Thyroid gland (tissue), 4 donors: ENCODE results near the gene PHF21B. TPM values are rescaled to one million over a fixed set of nuclear protein-coding genes. Genes with fewer than 3 reads are reported as not detected.

Experiments
- DNase-seq, 2 donors: peaks; one replicate each; pipeline ENCODE4 v3.0.0-alpha.2; 2019
- H3K27ac ChIP-seq, 3 donors: fragments of 200-600 bp; sonication (generic); 1 replicate in 2 of 3; 2 replicates in 1 of 3; pipeline ENCODE4 v1.5.1; 2016 to 2019; ENCODE audit warnings: mild to moderate bottlenecking in 1 of 3, moderate library complexity in 1 of 3
- H3K27me3 ChIP-seq: fragments of 200-600 bp; sonication (generic); one replicate; pipeline ENCODE4 v1.5.1; 2019
- H3K36me3 ChIP-seq, 2 donors: fragments of 200-600 bp; sonication (generic); one replicate each; pipeline ENCODE4 v1.5.1; 2016 to 2019
- H3K4me1 ChIP-seq, 2 donors: fragments of 200-600 bp; sonication (generic); one replicate each; pipeline ENCODE4 v1.5.1; 2017 to 2019
- H3K4me3 ChIP-seq, 3 donors: fragments of 200-600 bp; sonication (generic); replicated peaks in 1 of 3; 1 replicate in 2 of 3; 2 replicates in 1 of 3; pipeline ENCODE4 v1.5.1; 2016; ENCODE audit warnings: mild to moderate bottlenecking in 1 of 3
- H3K9me3 ChIP-seq: fragments of 200-600 bp; sonication (generic); one replicate; pipeline ENCODE4 v1.5.1; 2017
- CTCF ChIP-seq, 6 experiments: fragments of 200-600 bp in 3 of 6; fragments of 450-650 bp in 3 of 6; sonication (generic) in 3 of 6; IDR thresholded peaks; one replicate each; pipeline ENCODE4 v1.5.1; 2016 to 2019; ENCODE audit warnings: antibody characterized with exemption in 6 of 6, mild to moderate bottlenecking in 2 of 6, inconsistent platforms in 1 of 6, moderate library complexity in 1 of 6
- POLR2A ChIP-seq, 2 donors: fragments of 450-650 bp; IDR thresholded peaks; one replicate each; pipeline ENCODE4 v1.6.1; 2017; ENCODE audit warnings: antibody characterized with exemption in 2 of 2, mild to moderate bottlenecking in 2 of 2, moderate library complexity in 1 of 2
- WGBS, 2 donors: methylation state at CpG; one replicate each; pipeline ENCODE4 v1.1.5; 2017; 5-methylcytosine and 5-hydroxymethylcytosine counted together
- intact Hi-C: fragments of 100-400 bp; cut with DNase I; formaldehyde crosslinking; loops from one replicate; pipeline ENCODE4 v1.15.1; 2023
- total RNA-seq, 4 donors: library from RNA; depleted of rRNA; stranded (reverse); fragments of >200 nt; gene quantifications; one replicate each; pipeline ENCODE4 v1.2.3, GENCODE V29; 2016

Gene PHF21B
- total RNA-seq, 4 donors from 2014 or later, result 0.33 to 8.9 (median 2.2) TPM

DNA sequence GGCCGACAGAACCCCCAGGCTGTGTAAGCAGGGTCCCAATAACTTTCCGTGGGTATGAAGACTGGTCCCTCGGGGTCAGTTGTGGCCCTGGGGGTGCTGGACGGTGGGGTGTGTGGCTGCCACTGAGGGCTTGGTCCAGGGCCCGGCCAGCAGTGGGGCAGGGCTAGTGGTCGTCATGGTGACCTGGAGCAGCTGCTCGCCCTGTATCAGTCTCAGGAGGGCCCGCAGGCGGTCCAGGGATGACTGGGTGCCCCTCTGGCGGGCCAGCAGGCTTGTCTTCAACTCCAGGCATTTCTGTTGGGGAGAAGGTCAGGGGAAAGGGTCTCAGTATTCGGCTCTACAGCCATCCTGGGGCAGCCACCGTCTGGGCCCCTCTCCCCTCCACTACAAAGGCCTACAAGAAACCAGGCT is 126.8 kb downstream of the PHF21B start:
- no peak for TF ChIP-seq CTCF (IDR thresholded peaks at IDR 0.05)
- H3K4me3 ChIP-seq, result no peak overlapping the region
- no peaks in the 10 kb centered on the region for H3K9me3 ChIP-seq
- 92 to 93% methylated on average over 4 to 8 of the region's 12 CpGs for WGBS, 2 donors
- H3K36me3 ChIP-seq, result no peaks in the 10 kb centered on the region
- intact Hi-C loops, result no loop called here
- H3K27me3 ChIP-seq, result no peaks in the 10 kb centered on the region
- no peak for DNase-seq
- H3K27ac ChIP-seq, result no peak overlapping the region
- H3K4me1 ChIP-seq, result no peaks in the 10 kb centered on the region

GRCh38 chr22:44882226-44882905 is 127.4 kb downstream of the PHF21B start:
- no peak overlapping the region for H3K27ac ChIP-seq
- no peaks in the 10 kb centered on the region for H3K36me3 ChIP-seq
- no peak for DNase-seq
- intact Hi-C loops, result no loop called here
- H3K4me1 ChIP-seq, result no peaks in the 10 kb centered on the region
- H3K27me3 ChIP-seq, result no peaks in the 10 kb centered on the region
- TF ChIP-seq POLR2A (IDR thresholded peaks at IDR 0.05) (no peak), CTCF (IDR thresholded peaks at IDR 0.05) (no peak)
- H3K9me3 ChIP-seq, result no peaks in the 10 kb centered on the region
- H3K4me3 ChIP-seq, result no peak overlapping the region
- 92 to 97% methylated on average over 23 to 26 of the region's 26 CpGs for WGBS, 2 donors

GRCh38 chr22:44881624-44882023 is 128.2 kb downstream of the PHF21B start:
- TF ChIP-seq POLR2A (IDR thresholded peaks at IDR 0.05) (no peak), CTCF (IDR thresholded peaks at IDR 0.05) (no peak)
- intact Hi-C loops, result no loop called here
- Histone ChIP-seq H3K36me3 (no peaks in the 10 kb centered on the region), H3K4me1 (no peaks in the 10 kb centered on the region), H3K27ac (no peak overlapping the region), H3K27me3 (no peaks in the 10 kb centered on the region), H3K9me3 (no peaks in the 10 kb centered on the region), H3K4me3 (no peak overlapping the region)
- 93% methylated on average over 19 to 24 of the region's 24 CpGs for WGBS, 2 donors
- no peak for DNase-seq

DNA sequence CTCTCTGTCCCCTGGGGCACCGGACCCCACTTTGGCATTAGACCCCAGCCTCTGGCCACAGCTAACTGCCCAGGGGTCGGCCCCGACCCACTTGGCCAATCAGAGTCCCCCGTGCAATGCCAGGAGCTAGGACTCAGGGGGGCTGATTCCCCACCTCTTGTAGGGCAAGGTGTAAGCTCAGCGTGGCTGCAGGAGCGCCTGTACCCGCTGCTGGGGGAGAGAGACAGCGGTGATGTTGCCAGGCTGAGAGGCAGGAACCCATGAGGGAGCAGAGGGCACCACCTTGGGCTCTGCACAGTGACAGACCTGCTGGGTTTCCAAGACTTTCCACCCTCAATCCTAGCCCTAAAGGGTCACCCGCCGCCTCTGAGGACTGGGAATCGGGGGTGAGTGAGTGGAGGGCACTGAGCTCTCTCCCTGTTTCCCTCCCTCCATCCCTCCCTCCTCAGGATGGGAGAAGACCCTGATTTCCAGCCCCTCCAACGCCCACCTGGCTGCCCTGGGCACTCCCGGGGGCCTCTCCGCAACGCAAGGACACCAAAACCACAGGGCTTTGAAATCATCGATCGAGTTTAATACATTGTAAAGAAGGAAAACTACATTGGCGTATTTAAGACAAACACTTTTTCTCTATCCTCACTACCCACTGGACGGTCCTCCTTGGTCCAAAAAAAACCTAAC is 129.1 kb downstream of the PHF21B start:
- intact Hi-C loops, result no loop called here
- Histone ChIP-seq H3K36me3 (no peaks in the 10 kb centered on the region), H3K9me3 (no peaks in the 10 kb centered on the region), H3K27ac (no peak overlapping the region), H3K27me3 (no peaks in the 10 kb centered on the region), H3K4me3 (no peak overlapping the region), H3K4me1 (no peaks in the 10 kb centered on the region)
- WGBS, 2 donors, result 88 to 93% methylated on average over 13 to 19 of the region's 19 CpGs
- TF ChIP-seq POLR2A (IDR thresholded peaks at IDR 0.05) (no peak), CTCF (IDR thresholded peaks at IDR 0.05) (no peak)
- no peak for DNase-seq

DNA sequence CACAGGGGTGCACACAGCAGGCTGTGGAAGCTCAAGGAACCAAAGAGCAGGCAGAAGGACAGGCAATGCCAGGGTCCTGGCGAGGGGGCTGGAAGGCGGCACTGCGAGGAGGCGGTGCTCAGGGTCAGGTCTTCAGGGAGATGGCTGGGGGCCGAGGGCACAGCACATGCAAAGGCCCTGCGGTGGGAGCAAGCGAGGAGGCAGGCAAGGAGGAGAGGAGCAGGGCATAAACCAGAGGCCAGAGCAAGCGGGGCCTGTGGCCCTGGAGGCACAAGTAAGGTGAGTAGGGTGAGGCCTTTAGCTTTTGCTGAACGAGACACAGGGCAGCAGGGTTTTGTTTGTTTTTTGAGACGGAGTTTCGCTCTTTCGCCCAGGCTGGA is 130.5 kb downstream of the PHF21B start:
- H3K4me3 ChIP-seq, result no peak overlapping the region
- H3K4me1 ChIP-seq, result no peaks in the 10 kb centered on the region
- H3K36me3 ChIP-seq, result no peaks in the 10 kb centered on the region
- H3K9me3 ChIP-seq, result no peaks in the 10 kb centered on the region
- no peak for DNase-seq
- intact Hi-C loops, result no loop called here
- H3K27me3 ChIP-seq, result no peaks in the 10 kb centered on the region
- TF ChIP-seq POLR2A (IDR thresholded peaks at IDR 0.05) (no peak), CTCF (IDR thresholded peaks at IDR 0.05) (no peak)
- 90 to 95% methylated on average over 12 of the region's 12 CpGs for WGBS, 2 donors
- H3K27ac ChIP-seq, result no peak overlapping the region
